Left renal cortex interstitium (tissue), 4 donors: Measurements from ENCODE around the gene ITSN1. TPM values are rescaled to one million over a fixed set of nuclear protein-coding genes. Genes with fewer than 3 reads are reported as not detected.

Experiments used
- DNase-seq, 4 donors: peaks; one replicate each; pipeline ENCODE4 v3.0.0-alpha.2; 2013; ENCODE audit warnings: low read depth in 4 of 4, low spot score in 2 of 4, missing footprints in 1 of 4
- polyA plus RNA-seq, 4 donors: library from polyadenylated mRNA; unstranded; fragments of 120-200 nt; gene quantifications; one replicate each; pipeline ENCODE4 v1.2.1, GENCODE V29; 2013; ENCODE audit not compliant: insufficient read length in 4 of 4

ITSN1 gene
- polyA plus RNA-seq, 4 donors = 36.8 to 57.2 (median 46.8) TPM

GRCh38 chr21:33878824-33879223 is 236.5 kb downstream of the ITSN1 start:
- no peak for DNase-seq

GRCh38 chr21:33880626-33881025 is 238.3 kb downstream of the ITSN1 start:
- DNase-seq = no peak

DNA sequence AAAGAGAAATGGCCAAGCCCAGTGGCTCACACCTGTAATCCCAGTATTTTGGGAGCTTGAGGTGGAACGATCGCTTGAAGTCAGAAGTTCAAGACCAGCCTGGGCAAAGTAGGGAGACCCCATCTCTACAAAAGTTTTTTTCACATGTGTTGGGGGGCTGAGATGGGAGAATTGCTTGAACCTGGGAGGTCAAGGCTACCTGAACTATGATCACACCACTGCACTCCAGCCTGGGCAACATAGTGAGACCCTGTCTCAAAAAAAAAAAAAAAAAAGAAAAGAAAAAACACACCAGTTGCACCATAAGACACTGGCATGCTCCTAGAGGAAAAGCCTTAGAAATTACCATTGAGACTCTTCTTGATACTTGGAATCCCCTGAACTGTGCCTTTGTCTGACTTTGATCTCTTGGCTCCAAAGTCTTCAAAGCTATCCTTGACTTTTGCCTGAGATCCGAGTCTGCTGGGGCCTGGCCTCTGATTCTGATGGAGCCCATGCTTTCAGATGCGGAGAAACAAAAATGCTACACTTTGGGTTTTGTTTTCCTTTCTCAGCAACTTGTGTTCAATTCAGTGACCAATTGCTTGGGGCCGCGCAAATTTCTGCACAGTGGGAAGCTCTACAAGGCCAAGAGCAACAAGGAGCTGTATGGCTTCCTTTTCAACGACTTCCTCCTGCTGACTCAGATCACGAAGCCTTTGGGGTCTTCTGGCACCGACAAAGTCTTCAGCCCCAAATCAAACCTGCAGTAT is 239.6 kb downstream of the ITSN1 start:
- no peak for DNase-seq

DNA sequence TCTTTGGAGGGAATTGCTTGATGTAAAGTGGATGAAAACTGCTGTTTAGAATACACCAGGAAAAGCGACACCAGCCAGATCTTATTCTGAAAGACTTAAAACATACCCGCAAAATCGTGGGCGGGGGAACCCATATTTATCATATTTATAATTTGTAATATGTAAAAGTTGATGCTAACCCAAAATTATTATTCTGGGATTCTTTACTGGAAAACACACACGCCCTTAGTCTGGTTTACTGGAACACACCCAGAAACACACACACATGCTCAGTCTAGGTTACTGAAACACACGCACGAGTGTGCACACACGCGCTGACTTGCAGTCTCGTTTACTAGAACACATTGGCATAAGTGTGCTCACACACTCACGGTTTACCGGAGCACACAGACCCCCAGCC is 240.8 kb downstream of the ITSN1 start:
- no peak for DNase-seq

DNA sequence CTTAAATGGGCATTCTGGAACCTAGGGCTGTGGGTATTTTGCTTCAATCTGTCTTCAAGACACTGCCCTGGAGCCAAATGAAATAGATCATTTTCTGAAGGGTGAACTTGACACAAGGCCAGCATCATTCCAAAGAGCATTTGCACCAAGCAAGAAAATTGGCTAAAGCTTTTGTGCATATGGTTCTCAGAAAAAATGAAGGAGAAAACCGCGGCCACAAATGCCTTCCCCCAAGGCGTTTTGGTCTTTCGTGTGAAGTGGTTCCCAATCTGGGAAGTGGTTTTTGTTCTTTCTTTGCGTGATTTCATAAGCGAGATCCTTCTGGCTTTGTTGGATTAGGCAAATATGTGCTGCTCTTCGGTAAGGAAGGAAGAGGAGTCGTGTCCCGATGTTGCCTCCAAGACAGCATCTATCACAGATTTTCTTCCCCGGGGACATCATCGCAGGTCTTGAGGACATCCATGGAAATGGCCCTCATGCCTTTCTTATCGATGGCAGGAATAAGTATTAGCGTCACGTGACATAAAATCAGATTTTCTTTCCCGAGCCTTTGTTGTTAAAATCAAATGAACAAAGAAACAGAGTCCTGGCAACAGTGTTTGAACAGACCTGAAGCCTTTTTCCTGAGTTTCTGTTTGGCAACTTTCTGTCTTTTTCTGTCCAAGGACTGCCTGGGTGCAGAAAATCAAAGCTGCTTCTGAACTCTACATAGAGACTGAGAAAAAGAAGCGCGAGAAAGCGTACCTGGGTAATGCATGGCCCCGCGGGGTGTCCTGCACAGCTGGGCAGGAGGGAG is 242.3 kb downstream of the ITSN1 start:
- DNase-seq = no peak

- no peak for DNase-seq
Observed at GRCh38 chr21:33885172-33885514, 242.8 kb downstream of the ITSN1 start.

- DNase-seq = no peak
Observed at GRCh38 chr21:33886321-33886720, 244.0 kb downstream of the ITSN1 start.

DNA sequence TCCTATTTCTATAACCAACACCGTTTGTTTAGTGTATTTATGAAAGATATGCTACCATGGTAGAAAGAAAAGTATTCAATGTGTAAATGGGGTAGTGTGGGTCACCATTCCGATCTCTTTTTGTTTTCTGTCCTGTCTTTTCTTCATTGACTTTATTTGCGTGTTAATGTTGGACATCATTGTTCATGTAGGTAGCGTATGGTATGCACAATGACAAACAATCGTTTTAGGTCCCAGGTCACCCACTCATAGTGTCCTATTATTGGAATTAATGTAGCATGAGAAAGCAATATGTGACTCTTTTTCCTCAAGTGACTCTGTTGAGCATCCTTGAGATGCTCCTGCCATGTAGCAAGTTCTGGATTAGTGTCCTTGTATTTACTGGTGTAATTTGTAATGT is 247.9 kb downstream of the ITSN1 start:
- no peak for DNase-seq

DNA sequence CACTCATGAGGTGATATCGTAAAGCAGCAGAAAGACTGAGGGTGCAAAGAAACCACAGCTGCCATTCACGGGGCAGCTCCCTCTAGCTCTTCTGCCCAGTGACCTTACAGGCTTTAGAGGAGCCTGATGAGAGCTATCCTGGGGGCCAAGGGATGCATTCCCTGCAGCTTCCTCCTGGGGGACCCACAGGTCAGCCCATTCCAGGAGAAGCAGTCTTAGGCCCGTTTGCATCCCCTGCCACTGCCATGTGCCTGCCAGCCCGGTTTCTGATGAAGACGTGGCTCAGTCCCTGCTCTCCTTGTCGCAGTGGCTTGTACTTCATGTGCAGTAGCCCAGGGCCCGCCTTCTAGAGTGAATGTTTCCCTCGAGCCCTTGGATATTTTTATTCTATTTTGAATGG is 250.6 kb downstream of the ITSN1 start:
- no peak for DNase-seq

DNA sequence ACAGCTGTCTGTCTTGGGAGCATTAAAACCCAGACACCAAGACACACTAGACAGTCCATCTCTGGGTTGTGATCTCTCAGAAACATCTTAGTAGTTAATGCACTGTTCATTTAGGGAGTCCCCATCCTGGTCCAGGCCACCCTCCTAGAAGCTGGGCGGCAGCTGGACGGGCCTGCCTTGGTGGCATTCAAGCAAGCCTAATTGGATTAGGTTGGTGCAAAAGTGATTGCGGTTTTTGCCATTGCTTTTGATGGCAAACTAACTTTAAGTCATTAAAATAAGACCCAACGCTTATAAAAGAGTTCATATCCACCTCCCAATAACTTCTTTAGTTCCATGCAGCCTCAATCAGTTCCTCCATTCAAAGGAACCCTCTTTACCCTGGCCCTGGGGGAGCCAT is 251.6 kb downstream of the ITSN1 start:
- no peak for DNase-seq

DNA sequence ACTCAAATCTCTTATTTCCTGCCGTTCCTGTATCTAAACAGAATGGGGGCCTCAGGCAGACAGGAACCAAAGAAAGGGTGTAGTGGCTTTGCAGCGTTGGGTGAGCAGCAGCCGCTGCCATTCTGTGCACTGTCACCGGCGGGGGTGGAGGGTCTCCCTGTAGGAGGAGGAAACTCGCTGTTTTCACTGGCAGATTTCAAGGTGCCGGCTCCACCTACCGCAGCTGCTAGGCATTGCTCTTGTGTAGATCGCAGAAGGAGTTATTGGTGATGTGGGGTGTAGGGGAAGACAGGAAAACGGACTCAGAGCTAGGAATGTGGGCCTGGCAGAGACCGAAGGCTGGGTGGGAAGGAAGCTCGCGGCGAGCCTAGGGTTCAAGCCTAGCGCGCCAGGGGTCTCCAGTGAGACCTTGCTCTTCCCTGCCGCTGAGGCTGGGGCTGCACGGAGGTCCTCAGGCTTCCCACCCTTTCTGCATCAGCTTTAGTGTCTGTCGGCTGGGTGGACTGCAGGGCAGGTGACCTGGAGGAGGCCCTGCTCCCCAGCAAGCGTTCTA is 252.5 kb downstream of the ITSN1 start:
- peak; percentile 63 to 83 (median 72) for DNase-seq

DNA sequence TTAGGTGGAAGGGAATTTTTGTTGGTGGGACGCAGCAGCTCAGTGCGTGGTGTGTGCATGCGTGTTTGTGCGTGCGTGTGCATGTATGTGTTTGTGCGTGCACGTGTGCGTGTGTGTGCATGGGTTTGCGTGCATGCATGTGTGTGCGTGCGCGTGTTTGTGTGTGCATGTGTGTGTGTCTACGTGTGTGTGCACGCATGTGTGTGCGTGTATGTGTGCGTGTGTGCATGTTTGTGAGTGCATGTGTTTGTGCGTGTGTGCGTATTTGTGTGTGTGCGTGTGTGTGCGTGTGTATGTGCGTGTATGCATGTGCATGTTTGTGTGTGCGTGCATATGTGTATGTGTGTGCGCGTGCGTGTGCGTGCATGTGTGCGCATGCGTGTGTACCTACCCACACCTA is 253.1 kb downstream of the ITSN1 start:
- DNase-seq = no peak

- DNase-seq = no peak
Observed at GRCh38 chr21:33896691-33897090, 254.4 kb downstream of the ITSN1 start.

- no peak for DNase-seq
Observed at GRCh38 chr21:33897098-33897497, 254.8 kb downstream of the ITSN1 start.

GRCh38 chr21:33897739-33898138 is 255.4 kb downstream of the ITSN1 start:
- DNase-seq = no peak

DNA sequence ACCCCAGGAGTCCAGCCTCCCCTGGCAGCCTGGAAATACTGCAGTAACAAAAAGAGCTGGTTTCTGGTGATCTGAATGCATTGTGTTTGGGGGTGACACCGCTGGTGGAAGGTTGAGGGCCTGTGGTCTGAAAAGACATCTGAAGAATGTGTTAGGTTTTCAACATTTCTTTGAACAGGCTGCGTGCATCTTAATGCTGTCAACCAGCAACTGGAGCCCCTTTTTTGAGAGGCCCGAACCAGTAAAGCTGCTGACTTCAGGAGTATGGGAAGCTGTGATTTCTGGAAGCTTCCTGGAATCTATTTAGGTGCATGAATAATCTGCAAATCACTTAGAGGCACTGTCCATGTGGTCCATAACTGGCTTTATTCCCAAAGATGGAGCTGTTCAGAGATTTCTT is 256.3 kb downstream of the ITSN1 start:
- DNase-seq = no peak

DNA sequence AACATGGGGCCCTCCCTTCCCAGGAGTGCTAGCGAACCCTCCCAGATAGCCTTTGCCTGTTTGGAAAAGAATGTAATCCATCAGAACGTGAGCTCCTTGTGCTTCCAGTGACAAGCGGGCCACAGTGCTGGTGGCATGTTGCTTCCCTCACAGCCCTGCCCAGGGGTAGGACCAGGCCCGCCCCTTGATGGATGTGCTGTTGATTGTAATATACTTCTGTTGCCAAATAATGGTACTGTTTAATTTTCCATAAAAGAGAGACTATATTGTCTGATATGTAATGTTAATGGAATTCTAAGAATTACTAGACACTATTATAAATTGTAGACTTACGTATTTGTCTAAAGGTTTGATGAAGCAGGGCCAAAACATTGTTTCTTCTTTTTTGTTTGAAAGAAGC is 256.9 kb downstream of the ITSN1 start:
- no peak for DNase-seq

DNA sequence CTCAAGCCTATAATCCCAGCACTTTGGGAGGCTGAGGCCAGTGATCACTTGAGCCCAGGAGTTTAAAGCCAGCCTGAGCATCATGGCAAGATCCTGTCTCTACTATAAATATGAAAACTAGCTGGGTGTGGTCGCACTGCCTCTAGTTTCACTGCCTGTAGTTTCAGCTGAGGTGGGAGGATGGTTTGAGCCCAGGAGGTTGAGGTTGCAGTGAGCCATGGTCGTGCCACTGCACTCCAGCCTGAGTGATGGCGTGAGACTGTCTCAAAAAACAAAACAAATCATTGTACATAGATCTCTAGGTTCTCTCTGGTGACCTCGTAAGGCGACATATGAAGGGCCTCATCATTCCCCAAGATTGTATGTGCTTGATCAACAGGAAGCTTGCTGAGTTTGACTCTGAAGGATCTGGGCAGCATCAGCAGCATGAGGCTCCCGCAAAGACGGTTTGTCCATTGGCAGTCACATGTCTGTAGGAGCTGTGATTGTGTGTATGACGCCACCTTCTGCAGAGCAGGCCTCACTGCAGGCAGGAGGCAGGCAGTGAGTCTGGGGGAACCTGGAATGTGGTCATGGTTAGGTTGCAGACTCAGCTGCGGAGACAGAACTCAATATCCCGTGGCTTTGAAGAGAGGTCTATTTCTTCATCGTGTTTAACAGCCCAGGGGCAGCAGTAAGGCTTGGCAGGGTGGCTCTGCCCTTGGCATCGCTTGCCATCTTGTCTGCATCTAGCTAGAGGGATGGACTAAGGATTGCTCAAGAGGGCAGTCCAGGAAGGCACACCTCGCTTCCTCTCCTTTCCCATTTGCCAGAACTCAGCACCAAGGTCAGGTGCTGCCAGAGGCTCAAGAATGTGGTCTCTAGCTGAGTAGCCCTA is 259.3 kb downstream of the ITSN1 start:
- DNase-seq = no peak

DNA sequence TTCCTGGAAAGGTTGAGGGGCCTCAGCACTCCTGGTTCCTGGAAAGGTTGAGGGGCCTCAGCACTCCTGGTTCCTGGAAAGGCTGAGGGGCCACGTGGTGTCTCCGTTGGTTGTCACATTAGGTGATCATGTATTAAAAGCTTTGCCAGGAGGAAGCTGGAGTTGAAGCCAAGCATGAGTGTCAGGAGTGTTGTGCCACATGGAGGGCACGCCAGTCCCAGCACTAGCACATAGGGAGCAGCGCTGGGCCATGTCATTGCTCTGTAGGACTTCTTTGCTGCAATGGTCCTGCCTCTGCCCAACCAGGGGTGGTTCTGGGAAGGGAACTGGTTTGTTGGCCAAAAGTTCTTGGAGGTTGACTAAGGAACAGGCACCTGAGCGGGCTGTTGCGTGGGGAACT is 260.0 kb downstream of the ITSN1 start:
- DNase-seq = no peak

DNA sequence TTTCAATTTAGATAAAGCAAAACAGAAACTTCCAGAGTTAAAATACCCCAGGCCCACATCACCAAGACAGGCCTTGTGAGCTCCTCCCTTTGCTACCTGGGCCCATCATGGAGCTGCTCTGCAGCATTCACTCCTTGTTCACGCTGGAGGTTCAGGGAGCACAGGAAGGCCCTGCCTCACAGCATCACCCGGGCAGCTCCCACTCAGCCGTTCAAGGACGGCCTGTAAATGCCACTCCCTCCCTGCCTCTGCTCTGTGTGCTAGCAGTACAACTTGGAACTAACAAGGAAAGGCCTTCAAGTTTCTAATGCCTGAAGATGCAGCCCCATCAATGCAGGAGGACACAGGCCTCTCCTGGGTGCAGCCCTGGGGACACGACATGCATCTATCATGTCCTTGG is 261.7 kb downstream of the ITSN1 start:
- DNase-seq = no peak

DNA sequence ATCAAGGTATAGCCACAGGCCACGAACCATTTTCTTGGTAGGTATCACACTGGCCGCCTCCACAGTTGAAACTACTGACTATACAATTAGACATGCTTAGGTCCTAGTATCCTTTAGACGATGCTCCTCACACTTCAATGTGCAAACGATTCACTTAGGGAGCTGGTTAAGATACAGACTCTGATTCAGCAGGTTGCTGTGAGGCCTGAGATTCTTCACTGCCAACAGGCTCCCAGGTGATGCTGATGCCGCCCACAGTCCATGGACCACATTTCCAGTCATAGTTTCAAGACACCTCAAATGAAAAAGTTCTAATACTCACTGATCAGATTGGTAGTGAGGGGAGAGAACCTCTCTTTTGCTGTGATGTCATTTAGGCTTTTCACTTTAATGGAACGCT is 266.5 kb downstream of the ITSN1 start:
- no peak for DNase-seq
